Left ventricle myocardium inferior (tissue), 1 donor: ENCODE data around the gene SBK2. TPM values are rescaled to one million over a fixed set of nuclear protein-coding genes. Genes with fewer than 3 reads are reported as not detected.

Source experiments
- DNase-seq: peaks from one replicate; pipeline ENCODE4 v3.0.0-alpha.2; 2020
- H3K27ac ChIP-seq: fragments of 200-600 bp; replicated peaks from 2 replicates; pipeline ENCODE4 v1.8.0; 2021
- H3K27me3 ChIP-seq: fragments of 200-600 bp; 2 replicates; pipeline ENCODE4 v1.8.0; 2021; ENCODE audit warnings: low read depth
- H3K36me3 ChIP-seq: fragments of 200-600 bp; 2 replicates; pipeline ENCODE4 v1.8.0; 2021
- H3K4me1 ChIP-seq: fragments of 200-600 bp; 2 replicates; pipeline ENCODE4 v1.8.0; 2021
- H3K4me3 ChIP-seq: fragments of 200-600 bp; 2 replicates; pipeline ENCODE4 v1.8.0; 2021; ENCODE audit warnings: mild to moderate bottlenecking, moderate library complexity
- H3K9me3 ChIP-seq: fragments of 200-600 bp; replicated peaks from 2 replicates; pipeline ENCODE4 v1.8.0; 2021
- intact Hi-C: fragments of 100-400 bp; cut with micrococcal nuclease; formaldehyde crosslinking; loops from one replicate; pipeline ENCODE4 v1.11.0; 2022
- total RNA-seq: library from RNA; stranded (reverse); fragmentation: NEBNext Ultra II Directional; extraction: Animal tissue kit (Norgen Biotek cat#: 25700); gene quantifications from one replicate; pipeline ENCODE4 v1.2.1, GENCODE V29; 2021
- TF ChIP-seq, protein P1 (sequence below): fragments of 200-600 bp; IDR thresholded peaks from 2 replicates; pipeline ENCODE4 v1.8.0; 2021; ENCODE audit warnings: antibody characterized with exemption, mild to moderate bottlenecking, borderline replicate concordance
- donor health status: DM: no; HTN: yes; CAD: no; lungs with severe emphysema.

The SBK2 gene
- total RNA-seq, 1 donor from 2014 or later: 6.5 TPM

DNA sequence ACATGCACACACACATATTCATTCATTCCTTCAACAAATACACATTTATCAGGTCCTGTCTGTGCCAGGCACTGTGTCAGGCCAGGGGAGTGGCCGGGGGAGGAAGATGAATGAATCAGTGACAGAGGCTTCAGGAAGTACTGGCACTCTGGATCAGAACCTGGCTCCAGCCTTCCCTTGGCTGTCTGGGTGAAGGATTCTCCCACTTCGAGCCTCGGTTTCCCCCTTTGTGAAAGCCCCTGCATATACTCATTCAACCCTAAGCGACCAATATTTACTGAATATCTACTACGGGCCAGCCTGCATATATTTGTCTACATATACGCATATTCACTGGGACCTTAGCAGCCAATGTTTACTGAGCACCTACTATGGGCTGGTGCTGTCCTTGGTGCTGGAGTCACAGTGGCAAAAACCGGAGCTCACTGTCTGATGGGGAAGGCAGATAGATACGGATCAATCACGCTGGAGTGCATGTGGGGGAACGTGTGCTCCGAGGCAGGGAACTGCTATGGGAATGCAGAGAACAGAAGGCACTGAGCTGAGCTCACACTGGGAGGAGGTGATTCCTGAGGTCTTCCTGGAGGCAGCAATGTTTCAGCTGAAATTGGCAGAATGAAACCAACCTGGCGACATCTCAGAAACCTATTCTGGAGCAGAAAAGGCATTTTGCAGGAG, 44.4 kb upstream of the SBK2 start:
- Histone ChIP-seq H3K36me3 (peaks cover 31% of the 10 kb centered on the region), H3K4me1 (peaks cover 42% of the 10 kb centered on the region), H3K9me3 (no peaks in the 10 kb centered on the region), H3K4me3 (peak overlapping the region; percentile 95), H3K27me3 (no peaks in the 10 kb centered on the region), H3K27ac (peak overlapping the region; percentile 97)
- intact Hi-C loops: no loop called here
- no peak for DNase-seq
- TF ChIP-seq, protein P1, sequence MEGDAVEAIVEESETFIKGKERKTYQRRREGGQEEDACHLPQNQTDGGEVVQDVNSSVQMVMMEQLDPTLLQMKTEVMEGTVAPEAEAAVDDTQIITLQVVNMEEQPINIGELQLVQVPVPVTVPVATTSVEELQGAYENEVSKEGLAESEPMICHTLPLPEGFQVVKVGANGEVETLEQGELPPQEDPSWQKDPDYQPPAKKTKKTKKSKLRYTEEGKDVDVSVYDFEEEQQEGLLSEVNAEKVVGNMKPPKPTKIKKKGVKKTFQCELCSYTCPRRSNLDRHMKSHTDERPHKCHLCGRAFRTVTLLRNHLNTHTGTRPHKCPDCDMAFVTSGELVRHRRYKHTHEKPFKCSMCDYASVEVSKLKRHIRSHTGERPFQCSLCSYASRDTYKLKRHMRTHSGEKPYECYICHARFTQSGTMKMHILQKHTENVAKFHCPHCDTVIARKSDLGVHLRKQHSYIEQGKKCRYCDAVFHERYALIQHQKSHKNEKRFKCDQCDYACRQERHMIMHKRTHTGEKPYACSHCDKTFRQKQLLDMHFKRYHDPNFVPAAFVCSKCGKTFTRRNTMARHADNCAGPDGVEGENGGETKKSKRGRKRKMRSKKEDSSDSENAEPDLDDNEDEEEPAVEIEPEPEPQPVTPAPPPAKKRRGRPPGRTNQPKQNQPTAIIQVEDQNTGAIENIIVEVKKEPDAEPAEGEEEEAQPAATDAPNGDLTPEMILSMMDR: no peak

DNA sequence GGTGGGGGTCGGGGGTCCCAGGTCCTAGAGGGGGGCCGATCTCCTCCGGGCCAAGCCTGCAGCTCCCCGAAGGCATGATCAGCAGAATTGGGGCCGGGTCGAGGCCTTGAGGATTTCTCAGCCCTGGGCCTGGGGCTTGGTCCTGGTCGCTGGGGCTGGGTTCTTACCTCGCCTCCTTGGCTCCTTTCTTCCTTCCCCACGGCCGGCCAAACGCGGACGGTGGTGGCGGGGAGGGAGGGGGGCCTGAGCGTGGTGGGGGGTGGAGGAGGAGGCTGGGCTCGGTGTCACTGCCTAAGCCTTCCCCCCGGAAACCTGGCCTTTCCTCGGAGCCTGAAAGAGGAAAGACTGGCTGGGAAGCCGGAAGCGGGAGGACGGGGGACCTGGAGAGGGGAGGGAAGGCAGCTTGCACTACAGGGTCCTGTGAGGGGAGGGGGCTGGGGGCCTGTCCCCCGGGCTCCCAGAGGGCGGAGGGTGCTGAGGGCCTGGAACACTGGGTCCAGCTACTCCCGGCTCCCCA, 43.8 kb upstream of the SBK2 start, which contains the start of gene ZNF579:
Gene ZNF579, minus strand, starts transcription at position 221 of the 517 bp plus-strand sequence. CDS start 1,209 bp downstream, outside the sequence.
- peaks cover 36% of the 10 kb centered on the region for H3K4me1 ChIP-seq
- peak within 1 kb of the TSS; percentile 95 for H3K4me3 ChIP-seq
- TF ChIP-seq, protein P1: no peak
- peak; percentile 89 for DNase-seq
- H3K27me3 ChIP-seq: no peaks in the 10 kb centered on the region
- peaks cover 31% of the 10 kb centered on the region for H3K36me3 ChIP-seq
- intact Hi-C loops: no loop called here
- H3K9me3 ChIP-seq: no peaks in the 10 kb centered on the region
- H3K27ac ChIP-seq: peak within 1 kb of the TSS; percentile 97

DNA sequence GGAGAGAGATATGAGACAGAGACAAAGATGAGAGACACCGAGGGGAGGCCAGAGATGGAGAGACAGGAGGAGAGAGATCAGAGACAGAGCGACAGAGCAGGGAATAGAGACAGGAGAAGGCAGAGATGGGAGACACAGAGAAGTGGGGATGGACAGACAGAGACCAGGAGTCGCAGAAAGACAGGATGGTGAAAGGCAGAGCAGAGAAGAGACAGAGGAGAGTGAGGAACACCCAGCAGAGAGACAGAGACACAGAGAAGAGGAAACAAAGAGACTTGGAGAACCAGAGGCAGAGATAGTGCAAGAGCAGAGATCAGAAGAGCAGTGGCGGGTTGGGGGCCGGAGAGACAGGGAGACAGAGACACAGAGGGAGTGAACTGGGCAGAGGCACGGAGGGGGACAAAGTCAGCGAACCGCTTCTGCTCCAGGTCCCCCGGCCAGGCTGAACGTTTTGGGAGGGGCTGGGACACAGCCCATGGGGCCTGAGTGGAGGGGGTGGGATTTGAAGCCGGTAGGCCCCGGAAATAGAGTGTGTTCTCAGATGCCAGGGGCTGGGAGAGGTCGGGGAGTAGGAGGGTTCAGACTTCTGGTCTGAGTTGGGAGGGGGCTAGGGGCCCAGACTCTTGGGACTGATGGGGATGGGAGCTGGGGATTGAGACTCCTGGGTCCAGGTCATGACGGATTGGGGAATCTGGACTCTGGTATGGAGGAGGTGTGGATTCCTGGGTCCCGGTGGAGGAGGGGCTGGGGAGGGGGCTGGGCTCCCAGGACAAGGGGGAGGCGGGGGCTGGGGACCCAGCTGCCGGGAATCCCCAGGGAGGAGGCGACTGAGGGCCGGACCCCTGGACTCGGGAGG, 43.1 kb upstream of the SBK2 start:
- Histone ChIP-seq H3K4me1 (peaks cover 29% of the 10 kb centered on the region), H3K4me3 (peak overlapping the region; percentile 95), H3K9me3 (no peaks in the 10 kb centered on the region), H3K36me3 (peaks cover 31% of the 10 kb centered on the region), H3K27ac (peak overlapping the region; percentile 97), H3K27me3 (no peaks in the 10 kb centered on the region)
- no peak for DNase-seq
- intact Hi-C loops: no loop called here
- TF ChIP-seq, protein P1: no peak

DNA sequence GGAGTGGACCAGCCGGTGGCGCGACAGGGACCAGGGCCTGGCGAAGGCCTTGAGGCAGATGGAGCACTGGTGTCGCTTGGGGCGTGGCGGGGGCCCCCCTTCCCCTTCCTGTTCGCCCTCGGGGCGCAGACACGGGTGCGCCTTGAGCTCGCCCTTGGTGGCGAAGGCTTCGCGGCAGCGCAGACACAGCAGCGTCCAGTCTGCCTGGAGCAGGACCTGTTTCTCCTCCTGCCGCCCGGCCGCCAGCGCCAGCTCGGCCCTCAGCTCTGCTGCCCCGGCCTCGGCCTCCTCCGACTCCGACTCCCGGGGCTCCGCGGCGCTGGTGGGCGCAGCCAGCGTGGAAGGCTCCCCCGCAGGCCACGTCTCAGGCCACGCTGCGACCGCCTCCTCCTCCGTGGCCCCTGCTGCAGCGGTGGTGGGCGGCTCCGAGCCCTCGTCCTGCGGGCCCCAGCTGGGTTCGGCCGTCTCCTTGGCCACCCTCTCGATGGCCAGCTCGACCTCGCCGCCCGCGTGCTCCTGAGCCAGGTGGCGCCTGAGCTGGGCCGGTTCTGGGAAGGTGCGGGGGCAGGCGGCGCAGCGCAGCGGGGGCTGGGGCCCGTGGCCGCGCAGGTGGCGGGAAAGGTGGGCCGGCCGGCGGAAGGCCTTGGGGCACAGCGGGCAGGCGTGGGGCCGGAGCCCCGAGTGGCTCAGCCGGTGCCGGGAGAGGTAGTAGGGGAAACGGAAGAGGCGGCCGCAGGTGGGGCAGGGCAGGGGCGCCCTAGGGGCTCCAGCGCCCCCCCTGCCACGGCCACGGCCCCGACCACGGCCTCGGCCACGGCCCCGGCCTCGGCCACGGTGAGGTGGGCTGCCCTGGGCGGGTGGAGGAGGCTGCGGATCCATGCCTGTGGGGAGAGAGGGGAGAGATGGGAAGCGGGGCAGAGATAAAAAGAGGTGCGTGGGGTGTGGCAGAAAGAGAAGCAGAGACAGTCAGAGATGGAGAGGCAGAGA, 42.1 kb upstream of the SBK2 start:
- intact Hi-C loops: no loop called here

More for the DNA sequence above, 42.1 kb upstream of the SBK2 start:
- H3K9me3 ChIP-seq: no peaks in the 10 kb centered on the region
- TF ChIP-seq, protein P1: no peak
- peaks cover 29% of the 10 kb centered on the region for H3K4me1 ChIP-seq
- H3K27ac ChIP-seq: peak overlapping the region; percentile 97
- DNase-seq: no peak
- peak overlapping the region; percentile 95 for H3K4me3 ChIP-seq
- peaks cover 31% of the 10 kb centered on the region for H3K36me3 ChIP-seq
- H3K27me3 ChIP-seq: no peaks in the 10 kb centered on the region
